Stimulated activated memory B cell treated with anti-CD40 and anti-IgM and Interleukin-4, amounts not matched to agents 10 μg/mL and 1 μg/mL and 100 μg/mL, for 72 hours (primary cell): ENCODE measurements around the gene CFHR1.
"Not testable (repeated sequence)": the region's sequence is repeated elsewhere in the genome, so short reads cannot be mapped to it uniquely, and the experiment has no call there.

Source experiments
- ATAC-seq: fragments of 150-1000 bp; cut with Tn5 transposase; 2 replicates; pipeline ENCODE4 v1.10.0; 2021
- H3K27ac Mint-ChIP-seq: one replicate; pipeline ENCODE4 v1.8.0; 2022; ENCODE audit warnings: mild to moderate bottlenecking, mixed read lengths
- H3K27me3 Mint-ChIP-seq: one replicate; pipeline ENCODE4 v1.8.0; 2022; ENCODE audit warnings: mixed read lengths
- H3K36me3 Mint-ChIP-seq: one replicate; pipeline ENCODE4 v1.8.0; 2022; ENCODE audit warnings: mixed read lengths
- H3K4me1 Mint-ChIP-seq: one replicate; pipeline ENCODE4 v1.8.0; 2022; ENCODE audit warnings: mixed read lengths
- H3K4me3 Mint-ChIP-seq: one replicate; pipeline ENCODE4 v1.8.0; 2022; ENCODE audit warnings: mild to moderate bottlenecking, moderate library complexity, mixed read lengths
- H3K9me3 Mint-ChIP-seq: one replicate; pipeline ENCODE4 v1.8.0; 2022; ENCODE audit warnings: mixed read lengths

The CFHR1 gene

GRCh38 chr1:196819531-196819930 is at the start of gene CFHR1:
Gene CFHR1, plus strand, starts transcription at chr1:196819731. Its CDS starts 114 bp downstream, at chr1:196819845.
- not testable (repeated sequence) for H3K36me3 Mint-ChIP-seq, H3K27ac Mint-ChIP-seq, H3K4me3 Mint-ChIP-seq, H3K9me3 Mint-ChIP-seq, H3K27me3 Mint-ChIP-seq, ATAC-seq, H3K4me1 Mint-ChIP-seq

GRCh38 chr1:196769823-196770222 is 49.7 kb upstream of the CFHR1 start:
- ATAC-seq, H3K9me3 Mint-ChIP-seq, H3K4me1 Mint-ChIP-seq, H3K27me3 Mint-ChIP-seq, H3K4me3 Mint-ChIP-seq, H3K36me3 Mint-ChIP-seq, H3K27ac Mint-ChIP-seq: not testable (repeated sequence)

GRCh38 chr1:196773713-196774112 is 45.8 kb upstream of the CFHR1 start:
- Mint-ChIP-seq H3K4me3 (no peak overlapping the region), H3K4me1 (no peaks in the 10 kb centered on the region), H3K9me3 (peaks cover 2% of the 10 kb centered on the region), H3K27ac (no peak overlapping the region), H3K36me3 (no peaks in the 10 kb centered on the region), H3K27me3 (no peaks in the 10 kb centered on the region)
- ATAC-seq = no peak

- no peaks in the 10 kb centered on the region for H3K27me3 Mint-ChIP-seq
- no peaks in the 10 kb centered on the region for H3K4me1 Mint-ChIP-seq
Measured at GRCh38 chr1:196774175-196774574, 45.4 kb upstream of the CFHR1 start.

GRCh38 chr1:196774603-196775002 is 44.9 kb upstream of the CFHR1 start, which contains the start of gene CFHR3:
Gene CFHR3, plus strand, starts transcription at chr1:196774840. Its CDS starts 47 bp downstream, at chr1:196774887.
- H3K27ac Mint-ChIP-seq = no peak within 1 kb of the TSS
- no peaks in the 10 kb centered on the region for H3K27me3 Mint-ChIP-seq
- ATAC-seq = no peak
- H3K4me1 Mint-ChIP-seq = no peaks in the 10 kb centered on the region
- peaks cover 2% of the 10 kb centered on the region for H3K9me3 Mint-ChIP-seq
- no peaks in the 10 kb centered on the region for H3K36me3 Mint-ChIP-seq
- H3K4me3 Mint-ChIP-seq = no peak within 1 kb of the TSS

More at GRCh38 chr1:196774175-196774574, 45.4 kb upstream of the CFHR1 start:
- no peaks in the 10 kb centered on the region for H3K36me3 Mint-ChIP-seq
- H3K4me3 Mint-ChIP-seq = no peak overlapping the region
- H3K9me3 Mint-ChIP-seq = peaks cover 2% of the 10 kb centered on the region
- no peak for ATAC-seq
- no peak overlapping the region for H3K27ac Mint-ChIP-seq

GRCh38 chr1:196777603-196778002 is 41.9 kb upstream of the CFHR1 start:
- no peaks in the 10 kb centered on the region for H3K27me3 Mint-ChIP-seq
- peaks cover 2% of the 10 kb centered on the region for H3K9me3 Mint-ChIP-seq
- ATAC-seq = no peak
- no peaks in the 10 kb centered on the region for H3K4me1 Mint-ChIP-seq
- no peaks in the 10 kb centered on the region for H3K36me3 Mint-ChIP-seq
- no peak overlapping the region for H3K27ac Mint-ChIP-seq
- H3K4me3 Mint-ChIP-seq = no peak overlapping the region

GRCh38 chr1:196779093-196779492 is 40.4 kb upstream of the CFHR1 start:
- H3K27me3 Mint-ChIP-seq = no peaks in the 10 kb centered on the region
- no peak for ATAC-seq
- no peak overlapping the region for H3K27ac Mint-ChIP-seq
- H3K4me1 Mint-ChIP-seq = no peaks in the 10 kb centered on the region
- H3K9me3 Mint-ChIP-seq = peaks cover 2% of the 10 kb centered on the region
- H3K4me3 Mint-ChIP-seq = no peak overlapping the region
- no peaks in the 10 kb centered on the region for H3K36me3 Mint-ChIP-seq

GRCh38 chr1:196791252-196791651 is 28.3 kb upstream of the CFHR1 start:
- not testable (repeated sequence) for H3K36me3 Mint-ChIP-seq, H3K27ac Mint-ChIP-seq, H3K4me3 Mint-ChIP-seq, ATAC-seq, H3K27me3 Mint-ChIP-seq, H3K4me1 Mint-ChIP-seq, H3K9me3 Mint-ChIP-seq

- not testable (repeated sequence) for H3K27me3 Mint-ChIP-seq, H3K9me3 Mint-ChIP-seq, H3K27ac Mint-ChIP-seq, H3K4me3 Mint-ChIP-seq, ATAC-seq, H3K4me1 Mint-ChIP-seq, H3K36me3 Mint-ChIP-seq
Measured at GRCh38 chr1:196794103-196794502, 25.4 kb upstream of the CFHR1 start.

GRCh38 chr1:196797891-196798290 is 21.6 kb upstream of the CFHR1 start:
- ATAC-seq = no peak
- no peak overlapping the region for H3K27ac Mint-ChIP-seq
- no peaks in the 10 kb centered on the region for H3K36me3 Mint-ChIP-seq
- peaks cover 4% of the 10 kb centered on the region for H3K9me3 Mint-ChIP-seq
- no peak overlapping the region for H3K4me3 Mint-ChIP-seq
- H3K27me3 Mint-ChIP-seq = no peaks in the 10 kb centered on the region
- no peaks in the 10 kb centered on the region for H3K4me1 Mint-ChIP-seq

- H3K4me3 Mint-ChIP-seq, ATAC-seq, H3K27ac Mint-ChIP-seq, H3K27me3 Mint-ChIP-seq, H3K9me3 Mint-ChIP-seq, H3K36me3 Mint-ChIP-seq, H3K4me1 Mint-ChIP-seq: not testable (repeated sequence)
Measured at GRCh38 chr1:196801920-196802319, 17.6 kb upstream of the CFHR1 start.

GRCh38 chr1:196808529-196809235 is 10.8 kb upstream of the CFHR1 start:
- no peaks in the 10 kb centered on the region for H3K27me3 Mint-ChIP-seq
- H3K36me3 Mint-ChIP-seq = no peaks in the 10 kb centered on the region
- H3K27ac Mint-ChIP-seq = no peak overlapping the region
- no peaks in the 10 kb centered on the region for H3K4me1 Mint-ChIP-seq
- no peaks in the 10 kb centered on the region for H3K9me3 Mint-ChIP-seq
- H3K4me3 Mint-ChIP-seq = no peak overlapping the region
- ATAC-seq = no peak

- H3K36me3 Mint-ChIP-seq = not testable (repeated sequence)
Measured at GRCh38 chr1:196817442-196817841, 2.1 kb upstream of the CFHR1 start.

GRCh38 chr1:196827860-196828259 is 8.3 kb downstream of the CFHR1 start:
- not testable (repeated sequence) for H3K27me3 Mint-ChIP-seq, H3K36me3 Mint-ChIP-seq, H3K4me3 Mint-ChIP-seq, H3K27ac Mint-ChIP-seq, H3K9me3 Mint-ChIP-seq, H3K4me1 Mint-ChIP-seq
- peak; percentile 51 for ATAC-seq

More at GRCh38 chr1:196817442-196817841, 2.1 kb upstream of the CFHR1 start:
- not testable (repeated sequence) for H3K4me3 Mint-ChIP-seq, ATAC-seq, H3K27me3 Mint-ChIP-seq, H3K27ac Mint-ChIP-seq, H3K4me1 Mint-ChIP-seq, H3K9me3 Mint-ChIP-seq

GRCh38 chr1:196849613-196850492 is 30.3 kb downstream of the CFHR1 start:
- not testable (repeated sequence) for H3K4me1 Mint-ChIP-seq, H3K36me3 Mint-ChIP-seq, H3K27ac Mint-ChIP-seq, H3K4me3 Mint-ChIP-seq, ATAC-seq, H3K9me3 Mint-ChIP-seq, H3K27me3 Mint-ChIP-seq

GRCh38 chr1:196856053-196856452 is 36.5 kb downstream of the CFHR1 start:
- Mint-ChIP-seq H3K4me1 (no peaks in the 10 kb centered on the region), H3K36me3 (no peaks in the 10 kb centered on the region), H3K9me3 (peaks cover 8% of the 10 kb centered on the region), H3K27ac (no peak overlapping the region), H3K27me3 (no peaks in the 10 kb centered on the region), H3K4me3 (no peak overlapping the region)
- peak; percentile 36 for ATAC-seq
